Measurements from ENCODE around the gene SEC16B. TPM values are rescaled to one million over a fixed set of nuclear protein-coding genes. Genes with fewer than 3 reads are reported as not detected.

Gene SEC16B
- total and polyA plus RNA-seq, 7 experiments from 2014 or later, result 0.27 TPM; not detected in 6

DNA sequence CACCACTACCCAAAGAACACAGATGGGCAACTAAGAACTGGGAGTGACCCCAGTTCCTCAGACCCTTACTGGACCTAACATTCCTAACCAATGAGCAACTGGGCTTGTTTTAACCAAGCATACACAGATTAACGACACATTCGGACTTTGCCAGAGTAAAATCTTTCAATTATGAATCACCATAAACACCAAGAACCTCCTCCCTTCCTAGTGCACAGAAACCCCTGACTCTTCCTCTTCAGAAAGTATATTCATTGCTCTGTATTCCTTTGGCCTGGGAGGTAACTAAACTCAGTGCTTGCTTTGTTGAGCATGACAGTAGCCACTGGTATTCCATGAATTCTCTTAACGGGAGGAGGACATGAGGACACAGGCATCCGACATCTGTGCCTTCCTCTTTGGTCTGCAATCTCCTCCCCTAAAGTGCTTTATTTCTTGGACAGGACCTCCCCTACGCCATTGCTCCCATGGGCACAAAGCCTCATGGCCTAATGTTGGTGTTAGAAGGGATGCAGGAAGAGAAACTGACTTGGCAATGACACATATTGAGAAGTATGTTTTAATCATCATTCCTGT lies 42.7 kb downstream of the SEC16B start:
- Histone ChIP-seq H3K9me3 (ENCODE audit: control insufficient read depth in 2 of 3, low read length in 3 of 3) (no peaks in the 10 kb centered on the region), H3K36me3 (ENCODE audit: control insufficient read depth in 2 of 3, insufficient read depth in 3 of 3, low read length in 3 of 3) (no peaks in the 10 kb centered on the region), H3K4me3 (ENCODE audit: low read length) (no peak overlapping the region), H3K27me3 (ENCODE audit: control insufficient read depth in 2 of 2, insufficient read depth in 2 of 2, low read length in 2 of 2) (no peaks in the 10 kb centered on the region), H3K27ac (ENCODE audit: low read depth, low read length) (no peak overlapping the region), H3K4me1 (ENCODE audit: control insufficient read depth in 2 of 2, insufficient read depth in 2 of 2, low read length in 2 of 2) (no peaks in the 10 kb centered on the region)
- Mint-ChIP-seq H3K27ac (no peak overlapping the region), H3K4me3 (no peak overlapping the region), H3K4me1 (no peaks in the 10 kb centered on the region), H3K27me3 (peaks cover 0 to 12% (median 0%) of the 10 kb centered on the region in 5 donors), H3K36me3 (peaks cover 0 to 4% (median 0%) of the 10 kb centered on the region in 5 donors), H3K9me3 (peaks cover 0 to 3% (median 0%) of the 10 kb centered on the region in 11 donors)
- intact Hi-C loops (cut with micrococcal nuclease), result no loop called here
- POLR2A ChIA-PET, result no interaction called here
- ATAC-seq (no peak), DNase-seq (no peak)
- CTCF ChIA-PET, result no interaction called here

DNA sequence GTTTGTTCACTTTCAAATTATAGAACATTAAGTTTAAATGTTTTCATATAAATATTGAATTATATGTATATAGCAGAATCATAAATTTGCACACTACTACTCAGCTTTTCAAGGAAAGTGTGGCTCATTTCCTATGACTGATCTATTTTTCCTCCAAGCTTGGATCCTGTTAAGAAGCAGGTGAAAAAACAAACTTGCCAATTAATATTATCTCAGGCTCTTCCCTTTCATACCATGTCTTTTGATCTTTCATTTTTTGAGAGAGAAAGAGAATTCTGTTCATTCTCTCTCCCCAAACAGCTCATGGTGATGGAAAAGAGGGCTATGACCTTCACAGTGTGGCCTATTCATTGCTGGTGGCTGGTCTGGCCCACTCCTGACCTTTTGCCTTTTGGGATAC lies 43.7 kb downstream of the SEC16B start:
- POLR2A ChIA-PET, result no interaction called here
- Mint-ChIP-seq H3K27ac (no peak overlapping the region), H3K27me3 (peaks cover 0 to 16% (median 0%) of the 10 kb centered on the region in 5 donors), H3K4me3 (no peak overlapping the region), H3K4me1 (no peaks in the 10 kb centered on the region), H3K36me3 (no peaks in the 10 kb centered on the region), H3K9me3 (peaks cover 0 to 3% (median 0%) of the 10 kb centered on the region in 11 donors)
- DNase-seq (no peak), ATAC-seq (no peak)
- CTCF ChIA-PET, result no interaction called here
- Histone ChIP-seq H3K27me3 (ENCODE audit: control insufficient read depth in 2 of 2, insufficient read depth in 2 of 2, low read length in 2 of 2) (no peaks in the 10 kb centered on the region), H3K4me1 (ENCODE audit: control insufficient read depth in 2 of 2, insufficient read depth in 2 of 2, low read length in 2 of 2) (no peaks in the 10 kb centered on the region), H3K27ac (ENCODE audit: low read depth, low read length) (no peak overlapping the region), H3K36me3 (ENCODE audit: control insufficient read depth in 2 of 3, insufficient read depth in 3 of 3, low read length in 3 of 3) (no peaks in the 10 kb centered on the region), H3K9me3 (ENCODE audit: control insufficient read depth in 2 of 3, low read length in 3 of 3) (no peaks in the 10 kb centered on the region), H3K4me3 (ENCODE audit: low read length) (no peak overlapping the region)
- intact Hi-C loops (cut with micrococcal nuclease), result no loop called here

DNA sequence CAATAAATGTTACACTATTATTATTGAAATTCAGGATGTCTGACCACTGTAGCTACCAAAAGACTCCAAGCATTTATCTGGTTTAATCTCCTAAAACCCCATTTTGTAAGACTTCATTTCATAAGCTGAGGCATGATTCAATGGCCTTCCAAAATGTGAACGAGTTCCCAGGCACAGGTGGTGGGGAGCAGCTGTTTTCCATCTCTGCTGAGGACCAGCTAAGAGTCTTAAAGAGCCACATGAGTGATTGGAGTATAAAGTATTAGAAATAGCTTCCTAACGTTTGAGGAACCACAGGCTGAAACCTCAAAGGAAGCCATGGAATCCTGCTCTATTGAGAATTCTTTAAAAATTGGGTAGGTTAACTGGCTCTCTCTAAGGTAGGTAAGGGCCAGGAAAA lies 44.9 kb downstream of the SEC16B start:
- Mint-ChIP-seq H3K4me3 (no peak overlapping the region), H3K27ac (no peak overlapping the region), H3K9me3 (peaks cover 0 to 3% (median 0%) of the 10 kb centered on the region in 11 donors), H3K4me1 (no peaks in the 10 kb centered on the region), H3K36me3 (no peaks in the 10 kb centered on the region), H3K27me3 (peaks cover 0 to 10% (median 0%) of the 10 kb centered on the region in 5 donors)
- ChIA-PET POLR2A (no interaction called here), CTCF (interaction anchor here (0.6 kb wide), 1 partner anchor 21 kb away, joined by 3 read pairs; no protein-coding TSS in a partner anchor)
- intact Hi-C loops (cut with micrococcal nuclease), result no loop called here
- Histone ChIP-seq H3K4me3 (ENCODE audit: low read length) (no peak overlapping the region), H3K27ac (ENCODE audit: low read depth, low read length) (no peak overlapping the region), H3K27me3 (ENCODE audit: control insufficient read depth in 2 of 2, insufficient read depth in 2 of 2, low read length in 2 of 2) (no peaks in the 10 kb centered on the region), H3K36me3 (ENCODE audit: control insufficient read depth in 2 of 3, insufficient read depth in 3 of 3, low read length in 3 of 3) (no peaks in the 10 kb centered on the region), H3K4me1 (ENCODE audit: control insufficient read depth in 2 of 2, insufficient read depth in 2 of 2, low read length in 2 of 2) (no peaks in the 10 kb centered on the region), H3K9me3 (ENCODE audit: control insufficient read depth in 2 of 3, low read length in 3 of 3) (no peaks in the 10 kb centered on the region)
- no peak for DNase-seq
- no peak for ATAC-seq

DNA sequence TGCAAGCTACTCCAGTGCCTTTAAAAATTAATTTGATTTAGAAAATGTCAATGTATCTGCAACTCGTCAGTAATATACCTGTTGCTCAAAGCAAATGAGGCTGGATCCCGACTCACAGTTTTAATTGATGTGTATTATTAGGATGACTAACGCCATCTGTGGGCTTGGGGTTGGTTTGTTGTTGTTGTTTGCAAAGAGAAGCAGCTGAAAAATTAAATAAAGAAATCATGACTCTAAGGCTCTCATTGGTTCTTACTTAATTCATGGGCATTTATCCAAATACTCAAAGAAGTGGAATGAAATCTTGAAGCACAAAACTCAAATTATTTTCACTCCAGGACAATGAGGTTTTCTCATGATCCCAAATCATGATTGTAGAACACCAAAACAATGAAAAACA lies 46.4 kb downstream of the SEC16B start:
- Mint-ChIP-seq H3K27ac (no peak overlapping the region), H3K4me3 (no peak overlapping the region), H3K27me3 (peaks cover 0 to 10% (median 0%) of the 10 kb centered on the region in 5 donors), H3K9me3 (peaks cover 0 to 5% (median 0%) of the 10 kb centered on the region in 11 donors), H3K36me3 (no peaks in the 10 kb centered on the region), H3K4me1 (no peaks in the 10 kb centered on the region)
- DNase-seq (no peak), ATAC-seq (no peak)
- CTCF ChIA-PET, result no interaction called here
- Histone ChIP-seq H3K27me3 (ENCODE audit: control insufficient read depth in 2 of 2, insufficient read depth in 2 of 2, low read length in 2 of 2) (no peaks in the 10 kb centered on the region), H3K4me1 (ENCODE audit: control insufficient read depth in 2 of 2, insufficient read depth in 2 of 2, low read length in 2 of 2) (no peaks in the 10 kb centered on the region), H3K9me3 (ENCODE audit: control insufficient read depth in 2 of 3, low read length in 3 of 3) (no peaks in the 10 kb centered on the region), H3K4me3 (ENCODE audit: low read length) (no peak overlapping the region), H3K36me3 (ENCODE audit: control insufficient read depth in 2 of 3, insufficient read depth in 3 of 3, low read length in 3 of 3) (no peaks in the 10 kb centered on the region), H3K27ac (ENCODE audit: low read depth, low read length) (no peak overlapping the region)
- POLR2A ChIA-PET, result no interaction called here
- intact Hi-C loops (cut with micrococcal nuclease), result no loop called here

DNA sequence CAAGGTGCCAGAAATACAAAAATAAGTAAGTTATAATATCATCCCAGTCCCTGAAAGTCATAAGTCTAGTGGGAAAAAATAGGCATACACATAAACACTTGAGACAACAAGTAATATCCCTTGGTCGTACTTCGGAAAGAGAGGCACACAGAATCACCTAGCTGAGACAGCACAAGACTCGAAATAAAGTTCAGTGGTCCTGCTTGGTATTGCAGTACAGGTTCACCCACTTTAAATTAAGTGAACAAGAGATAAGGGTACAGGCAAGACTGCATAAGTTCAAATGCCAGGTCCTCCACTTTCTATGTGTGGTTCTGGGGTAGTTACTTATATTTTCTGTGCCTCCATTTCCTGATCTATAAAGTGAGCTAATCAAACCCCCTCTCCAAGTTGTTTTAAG lies 47.6 kb downstream of the SEC16B start:
- ATAC-seq, result no peak
- no peak overlapping the region for H3K27ac Mint-ChIP-seq
- Histone ChIP-seq H3K36me3 (ENCODE audit: control insufficient read depth in 2 of 3, insufficient read depth in 3 of 3, low read length in 3 of 3) (no peaks in the 10 kb centered on the region), H3K27me3 (ENCODE audit: control insufficient read depth in 2 of 2, insufficient read depth in 2 of 2, low read length in 2 of 2) (no peaks in the 10 kb centered on the region), H3K9me3 (ENCODE audit: control insufficient read depth in 2 of 3, low read length in 3 of 3) (no peaks in the 10 kb centered on the region), H3K4me3 (ENCODE audit: low read length) (no peak overlapping the region), H3K4me1 (ENCODE audit: control insufficient read depth in 2 of 2, insufficient read depth in 2 of 2, low read length in 2 of 2) (no peaks in the 10 kb centered on the region), H3K27ac (ENCODE audit: low read depth, low read length) (no peak overlapping the region)
- DNase-seq, result no peak
- H3K4me1 Mint-ChIP-seq, result no peaks in the 10 kb centered on the region
- intact Hi-C loops (cut with micrococcal nuclease), result no loop called here
- peaks cover 0 to 10% (median 0%) of the 10 kb centered on the region in 5 donors for H3K27me3 Mint-ChIP-seq
- ChIA-PET CTCF (no interaction called here), POLR2A (no interaction called here)
- peaks cover 0 to 5% (median 0%) of the 10 kb centered on the region in 11 donors for H3K9me3 Mint-ChIP-seq
- no peaks in the 10 kb centered on the region for H3K36me3 Mint-ChIP-seq
- no peak overlapping the region for H3K4me3 Mint-ChIP-seq

DNA sequence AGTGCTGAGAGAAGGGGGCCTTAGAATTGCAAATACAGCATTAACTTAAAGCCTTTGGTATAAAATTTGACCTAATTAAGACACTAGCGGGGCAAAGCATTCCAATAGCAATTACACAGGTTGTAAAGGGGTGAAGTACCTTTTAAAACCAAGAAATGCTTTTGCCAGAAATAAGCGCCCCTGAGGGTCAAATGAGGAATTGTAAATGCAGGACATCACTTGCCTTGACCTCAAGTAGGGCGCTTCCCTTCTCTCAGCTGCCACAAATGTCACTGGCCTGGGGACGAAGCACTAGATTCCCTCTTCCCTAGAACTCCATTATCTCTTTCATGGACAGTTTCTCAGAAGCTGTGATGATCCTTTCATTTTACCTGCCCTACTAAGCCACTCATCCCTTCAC lies 48.3 kb downstream of the SEC16B start:
- ChIA-PET POLR2A (no interaction called here), CTCF (no interaction called here)
- DNase-seq (no peak), ATAC-seq (no peak)
- Mint-ChIP-seq H3K36me3 (no peaks in the 10 kb centered on the region), H3K4me3 (no peak overlapping the region), H3K27ac (no peak overlapping the region), H3K27me3 (peaks cover 0 to 10% (median 0%) of the 10 kb centered on the region in 5 donors), H3K9me3 (peaks cover 0 to 5% (median 0%) of the 10 kb centered on the region in 11 donors), H3K4me1 (no peaks in the 10 kb centered on the region)
- no peak overlapping the region for H3K4me3 ChIP-seq (ENCODE audit: low read length)
- no peaks in the 10 kb centered on the region for H3K27me3 ChIP-seq (ENCODE audit: control insufficient read depth in 2 of 2, insufficient read depth in 2 of 2, low read length in 2 of 2)
- H3K36me3 ChIP-seq (ENCODE audit: control insufficient read depth in 2 of 3, insufficient read depth in 3 of 3, low read length in 3 of 3), result no peaks in the 10 kb centered on the region
- no peaks in the 10 kb centered on the region for H3K9me3 ChIP-seq (ENCODE audit: control insufficient read depth in 2 of 3, low read length in 3 of 3)
- H3K27ac ChIP-seq (ENCODE audit: low read depth, low read length), result no peak overlapping the region
- H3K4me1 ChIP-seq (ENCODE audit: control insufficient read depth in 2 of 2, insufficient read depth in 2 of 2, low read length in 2 of 2), result no peaks in the 10 kb centered on the region
- intact Hi-C loops (cut with micrococcal nuclease), result no loop called here

DNA sequence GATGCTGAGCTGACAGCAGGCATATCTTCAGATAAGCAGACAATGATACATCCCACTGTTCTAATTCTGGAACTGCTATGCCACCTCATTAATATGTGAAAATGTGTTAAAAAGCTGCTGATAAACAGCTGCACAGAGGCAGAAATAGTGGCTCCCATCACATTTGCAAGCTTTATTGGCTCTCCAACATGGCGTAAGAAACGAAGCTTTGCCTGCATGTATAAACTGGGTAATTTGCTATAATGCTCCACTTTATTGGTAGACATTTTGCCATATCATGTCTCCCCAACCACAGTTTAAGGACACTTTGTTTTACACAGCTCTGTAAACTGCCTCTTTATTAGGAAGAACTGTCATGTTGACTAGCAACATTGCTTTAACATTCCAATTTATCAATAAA lies 49.8 kb downstream of the SEC16B start:
- Histone ChIP-seq H3K27ac (ENCODE audit: low read depth, low read length) (no peak overlapping the region), H3K36me3 (ENCODE audit: control insufficient read depth in 2 of 3, insufficient read depth in 3 of 3, low read length in 3 of 3) (no peaks in the 10 kb centered on the region), H3K9me3 (ENCODE audit: control insufficient read depth in 2 of 3, low read length in 3 of 3) (no peaks in the 10 kb centered on the region), H3K27me3 (ENCODE audit: control insufficient read depth in 2 of 2, insufficient read depth in 2 of 2, low read length in 2 of 2) (no peaks in the 10 kb centered on the region), H3K4me1 (ENCODE audit: control insufficient read depth in 2 of 2, insufficient read depth in 2 of 2, low read length in 2 of 2) (no peaks in the 10 kb centered on the region), H3K4me3 (ENCODE audit: low read length) (no peak overlapping the region)
- peaks cover 0 to 5% (median 0%) of the 10 kb centered on the region in 11 donors for H3K9me3 Mint-ChIP-seq
- H3K27ac Mint-ChIP-seq, result no peak overlapping the region
- H3K27me3 Mint-ChIP-seq, result peaks cover 0 to 10% (median 0%) of the 10 kb centered on the region in 5 donors
- ATAC-seq (no peak), DNase-seq (no peak)
- ChIA-PET CTCF (no interaction called here), POLR2A (no interaction called here)
- H3K4me1 Mint-ChIP-seq, result no peaks in the 10 kb centered on the region
- intact Hi-C loops (cut with micrococcal nuclease), result no loop called here
- no peaks in the 10 kb centered on the region for H3K36me3 Mint-ChIP-seq
- H3K4me3 Mint-ChIP-seq, result no peak overlapping the region

Data from naive thymus-derived CD4-positive, alpha-beta T cell (primary cell).